GM12891 (cell line): Measurements from ENCODE around the gene NXPH4.

Experiments
- PAX5 ChIP-seq: IDR thresholded peaks from 2 replicates; pipeline ENCODE4 v1.6.1; 2011; ENCODE audit warnings: low read length, moderate library complexity, mild to moderate bottlenecking; ENCODE audit not compliant: insufficient read depth, severe bottlenecking
- POLR2A ChIP-seq: IDR thresholded peaks from 2 replicates; pipeline ENCODE4 v1.6.1; 2011; ENCODE audit warnings: low read depth, low read length, control low read depth
- POLR2AphosphoS5 ChIP-seq: IDR thresholded peaks from 2 replicates; pipeline ENCODE4 v1.6.1; 2011; ENCODE audit warnings: low read depth, low read length, control low read depth
- SPI1 ChIP-seq: IDR thresholded peaks from 2 replicates; pipeline ENCODE4 v1.6.1; 2011; ENCODE audit warnings: low read depth, low read length, control low read depth
- TAF1 ChIP-seq: IDR thresholded peaks from 2 replicates; pipeline ENCODE4 v1.6.1; 2011; ENCODE audit warnings: low read depth, low read length, control low read depth

DNA sequence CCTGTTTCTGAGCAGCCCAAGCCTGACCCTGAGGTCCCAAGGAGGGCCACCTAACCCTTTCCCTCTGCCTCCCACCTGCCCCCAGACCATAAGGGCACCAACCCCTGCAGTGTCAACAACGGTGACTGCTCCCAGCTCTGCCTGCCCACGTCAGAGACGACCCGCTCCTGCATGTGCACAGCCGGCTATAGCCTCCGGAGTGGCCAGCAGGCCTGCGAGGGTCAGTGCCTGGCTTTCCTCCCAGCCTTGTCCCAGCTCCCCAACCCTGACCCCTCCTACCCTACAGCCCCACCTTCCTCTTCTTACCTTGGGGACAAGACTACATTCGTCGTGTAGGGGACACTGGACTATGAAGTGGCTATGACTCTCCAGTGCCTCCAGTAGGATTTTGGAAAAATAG is 35.5 kb upstream of the NXPH4 start:
- TF ChIP-seq TAF1 = no peak
- no peak for TF ChIP-seq POLR2AphosphoS5
- no peak for TF ChIP-seq PAX5
- no peak for TF ChIP-seq POLR2A
- TF ChIP-seq SPI1 = no peak
